HEK293 (cell line): ENCODE results near the gene RBM10.

Experiments used
- BCL11B ChIP-seq: fragments of 450-650 bp; formaldehyde crosslinking; IDR thresholded peaks from 2 replicates; pipeline ENCODE4 v1.5.1; 2016; ENCODE audit warnings: low read depth, missing biosample characterization, missing genetic modification characterization
- GLIS2 ChIP-seq: fragments of 450-650 bp; formaldehyde crosslinking; IDR thresholded peaks from 2 replicates; pipeline ENCODE4 v1.5.1; 2016; ENCODE audit warnings: missing biosample characterization, missing genetic modification characterization
- HOXA7 ChIP-seq: sonication (generic); formaldehyde crosslinking; IDR thresholded peaks from 2 replicates; pipeline ENCODE4 v1.8.1; 2022; ENCODE audit warnings: missing genetic modification reagents, borderline replicate concordance
- HOXD13 ChIP-seq: sonication (generic); formaldehyde crosslinking; IDR thresholded peaks from 2 replicates; pipeline ENCODE4 v1.8.0; 2022; ENCODE audit warnings: missing genetic modification reagents, borderline replicate concordance
- KLF16 ChIP-seq: fragments of 450-650 bp; formaldehyde crosslinking; IDR thresholded peaks from 2 replicates; pipeline ENCODE4 v1.5.1; 2017; ENCODE audit warnings: missing biosample characterization, missing genetic modification characterization
- KLF8 ChIP-seq: fragments of 450-650 bp; formaldehyde crosslinking; IDR thresholded peaks from 2 replicates; pipeline ENCODE4 v1.5.1; 2016; ENCODE audit warnings: missing biosample characterization, missing genetic modification characterization
- TCF7L2 ChIP-seq: IDR thresholded peaks from 2 replicates; pipeline ENCODE4 v1.6.1; 2011; ENCODE audit warnings: low read depth, mild to moderate bottlenecking, inconsistent platforms, low read length, moderate library complexity, borderline replicate concordance
- ZBTB1 ChIP-seq: fragments of 450-650 bp; formaldehyde crosslinking; IDR thresholded peaks from 2 replicates; pipeline ENCODE4 v1.5.1; 2016; ENCODE audit warnings: missing biosample characterization, missing genetic modification characterization
- ZBTB48 ChIP-seq: fragments of 450-650 bp; formaldehyde crosslinking; IDR thresholded peaks from 2 replicates; pipeline ENCODE4 v1.5.1; 2016; ENCODE audit warnings: missing biosample characterization, missing genetic modification characterization
- ZEB2 ChIP-seq: fragments of 450-650 bp; formaldehyde crosslinking; IDR thresholded peaks from 2 replicates; pipeline ENCODE4 v1.5.1; 2016; ENCODE audit warnings: missing biosample characterization, missing genetic modification characterization
- ZFP69B ChIP-seq: fragments of 450-650 bp; formaldehyde crosslinking; IDR thresholded peaks from 2 replicates; pipeline ENCODE4 v1.5.1; 2016; ENCODE audit warnings: missing biosample characterization, missing genetic modification characterization
- ZNF121 ChIP-seq: fragments of 450-650 bp; formaldehyde crosslinking; IDR thresholded peaks from 2 replicates; pipeline ENCODE4 v1.5.1; 2016; ENCODE audit warnings: missing biosample characterization, missing genetic modification characterization
- ZNF133 ChIP-seq: fragments of 450-650 bp; formaldehyde crosslinking; IDR thresholded peaks from 2 replicates; pipeline ENCODE4 v1.5.1; 2016; ENCODE audit warnings: missing biosample characterization, missing genetic modification characterization
- ZNF2 ChIP-seq: fragments of 450-650 bp; formaldehyde crosslinking; IDR thresholded peaks from 2 replicates; pipeline ENCODE4 v1.5.1; 2016; ENCODE audit warnings: missing biosample characterization, missing genetic modification characterization
- ZNF23 ChIP-seq: fragments of 450-650 bp; formaldehyde crosslinking; IDR thresholded peaks from 2 replicates; pipeline ENCODE4 v1.5.1; 2016; ENCODE audit warnings: missing biosample characterization, missing genetic modification characterization, borderline replicate concordance
- ZNF335 ChIP-seq: fragments of 450-650 bp; formaldehyde crosslinking; conservative IDR thresholded peaks from 2 replicates; pipeline ENCODE4 v1.5.1; 2016; ENCODE audit warnings: missing biosample characterization, missing genetic modification characterization
- ZNF530 ChIP-seq: fragments of 450-650 bp; formaldehyde crosslinking; IDR thresholded peaks from 2 replicates; pipeline ENCODE4 v1.5.1; 2016; ENCODE audit warnings: low read depth, missing biosample characterization, missing genetic modification characterization
- ZNF571 ChIP-seq: fragments of 450-650 bp; formaldehyde crosslinking; IDR thresholded peaks from 2 replicates; pipeline ENCODE4 v1.5.0; 2017; ENCODE audit warnings: missing biosample characterization, missing genetic modification characterization
- ZNF585B ChIP-seq: fragments of 450-650 bp; formaldehyde crosslinking; IDR thresholded peaks from 2 replicates; pipeline ENCODE4 v1.5.1; 2016; ENCODE audit warnings: missing biosample characterization, missing genetic modification characterization
- ZNF600 ChIP-seq: fragments of 450-650 bp; formaldehyde crosslinking; IDR thresholded peaks from 2 replicates; pipeline ENCODE4 v1.5.1; 2016; ENCODE audit warnings: missing biosample characterization, missing genetic modification characterization
- ZNF623 ChIP-seq: fragments of 450-650 bp; formaldehyde crosslinking; IDR thresholded peaks from 2 replicates; pipeline ENCODE4 v1.5.1; 2016; ENCODE audit warnings: missing biosample characterization, missing genetic modification characterization
- TF ChIP-seq, protein P1 (sequence below): fragments of 450-650 bp; formaldehyde crosslinking; IDR thresholded peaks from 2 replicates; pipeline ENCODE4 v1.5.1; 2016; ENCODE audit warnings: missing biosample characterization, missing genetic modification characterization, borderline replicate concordance
- TF ChIP-seq, protein P2 (sequence below): fragments of 450-650 bp; formaldehyde crosslinking; IDR thresholded peaks from 2 replicates; pipeline ENCODE4 v1.5.1; 2016; ENCODE audit warnings: missing biosample characterization, missing genetic modification characterization
- TF ChIP-seq, protein P3 (sequence below): fragments of 450-650 bp; formaldehyde crosslinking; IDR thresholded peaks from 2 replicates; pipeline ENCODE4 v1.5.1; 2017; ENCODE audit warnings: missing biosample characterization, missing genetic modification characterization
- TF ChIP-seq, protein P4 (sequence below): fragments of 450-650 bp; formaldehyde crosslinking; IDR thresholded peaks from 2 replicates; pipeline ENCODE4 v1.5.1; 2016; ENCODE audit warnings: missing biosample characterization, missing genetic modification characterization
- TF ChIP-seq, protein P5 (sequence below): fragments of 450-650 bp; formaldehyde crosslinking; IDR thresholded peaks from 2 replicates; pipeline ENCODE4 v1.5.1; 2017; ENCODE audit warnings: missing biosample characterization, missing genetic modification characterization
- TF ChIP-seq, protein P6 (sequence below): fragments of 450-650 bp; formaldehyde crosslinking; IDR thresholded peaks from 2 replicates; pipeline ENCODE4 v1.5.1; 2016; ENCODE audit warnings: missing biosample characterization, missing genetic modification characterization

Gene RBM10

DNA sequence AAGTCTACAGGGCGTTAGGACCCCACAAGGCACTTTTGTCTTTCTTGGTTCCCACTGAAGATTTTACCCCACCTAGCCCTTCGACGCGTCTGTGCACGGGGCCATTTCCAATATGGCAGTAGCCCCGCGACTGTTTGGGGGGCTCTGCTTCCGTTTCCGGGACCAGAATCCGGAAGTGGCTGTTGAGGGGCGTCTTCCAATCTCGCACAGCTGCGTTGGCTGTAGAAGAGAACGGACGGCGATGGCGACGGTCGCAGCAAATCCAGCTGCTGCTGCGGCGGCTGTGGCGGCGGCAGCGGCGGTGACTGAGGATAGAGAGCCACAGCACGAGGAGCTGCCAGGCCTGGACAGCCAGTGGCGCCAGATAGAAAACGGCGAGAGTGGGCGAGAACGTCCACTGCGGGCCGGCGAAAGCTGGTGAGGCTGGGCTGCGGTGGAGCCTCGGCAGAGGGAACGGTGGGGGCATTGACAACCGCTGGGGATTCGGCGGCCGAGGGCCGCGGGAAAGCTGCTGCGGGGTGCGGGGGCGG lies 87.8 kb downstream of the RBM10 start, which contains the start of gene USP11 (continued):
- TF ChIP-seq, protein P1, sequence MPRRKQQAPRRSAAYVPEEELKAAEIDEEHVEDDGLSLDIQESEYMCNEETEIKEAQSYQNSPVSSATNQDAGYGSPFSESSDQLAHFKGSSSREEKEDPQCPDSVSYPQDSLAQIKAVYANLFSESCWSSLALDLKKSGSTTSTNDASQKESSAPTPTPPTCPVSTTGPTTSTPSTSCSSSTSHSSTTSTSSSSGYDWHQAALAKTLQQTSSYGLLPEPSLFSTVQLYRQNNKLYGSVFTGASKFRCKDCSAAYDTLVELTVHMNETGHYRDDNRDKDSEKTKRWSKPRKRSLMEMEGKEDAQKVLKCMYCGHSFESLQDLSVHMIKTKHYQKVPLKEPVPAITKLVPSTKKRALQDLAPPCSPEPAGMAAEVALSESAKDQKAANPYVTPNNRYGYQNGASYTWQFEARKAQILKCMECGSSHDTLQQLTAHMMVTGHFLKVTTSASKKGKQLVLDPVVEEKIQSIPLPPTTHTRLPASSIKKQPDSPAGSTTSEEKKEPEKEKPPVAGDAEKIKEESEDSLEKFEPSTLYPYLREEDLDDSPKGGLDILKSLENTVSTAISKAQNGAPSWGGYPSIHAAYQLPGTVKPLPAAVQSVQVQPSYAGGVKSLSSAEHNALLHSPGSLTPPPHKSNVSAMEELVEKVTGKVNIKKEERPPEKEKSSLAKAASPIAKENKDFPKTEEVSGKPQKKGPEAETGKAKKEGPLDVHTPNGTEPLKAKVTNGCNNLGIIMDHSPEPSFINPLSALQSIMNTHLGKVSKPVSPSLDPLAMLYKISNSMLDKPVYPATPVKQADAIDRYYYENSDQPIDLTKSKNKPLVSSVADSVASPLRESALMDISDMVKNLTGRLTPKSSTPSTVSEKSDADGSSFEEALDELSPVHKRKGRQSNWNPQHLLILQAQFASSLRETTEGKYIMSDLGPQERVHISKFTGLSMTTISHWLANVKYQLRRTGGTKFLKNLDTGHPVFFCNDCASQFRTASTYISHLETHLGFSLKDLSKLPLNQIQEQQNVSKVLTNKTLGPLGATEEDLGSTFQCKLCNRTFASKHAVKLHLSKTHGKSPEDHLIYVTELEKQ (tag by site-specific recombination): no peak
- 0 out of 2 replicates have a peak, but pooled peaks have one; percentile 61 for TF ChIP-seq GLIS2 (tag by site-specific recombination)
- TF ChIP-seq ZNF623 (tag by site-specific recombination): no peak
- TF ChIP-seq, protein P2, sequence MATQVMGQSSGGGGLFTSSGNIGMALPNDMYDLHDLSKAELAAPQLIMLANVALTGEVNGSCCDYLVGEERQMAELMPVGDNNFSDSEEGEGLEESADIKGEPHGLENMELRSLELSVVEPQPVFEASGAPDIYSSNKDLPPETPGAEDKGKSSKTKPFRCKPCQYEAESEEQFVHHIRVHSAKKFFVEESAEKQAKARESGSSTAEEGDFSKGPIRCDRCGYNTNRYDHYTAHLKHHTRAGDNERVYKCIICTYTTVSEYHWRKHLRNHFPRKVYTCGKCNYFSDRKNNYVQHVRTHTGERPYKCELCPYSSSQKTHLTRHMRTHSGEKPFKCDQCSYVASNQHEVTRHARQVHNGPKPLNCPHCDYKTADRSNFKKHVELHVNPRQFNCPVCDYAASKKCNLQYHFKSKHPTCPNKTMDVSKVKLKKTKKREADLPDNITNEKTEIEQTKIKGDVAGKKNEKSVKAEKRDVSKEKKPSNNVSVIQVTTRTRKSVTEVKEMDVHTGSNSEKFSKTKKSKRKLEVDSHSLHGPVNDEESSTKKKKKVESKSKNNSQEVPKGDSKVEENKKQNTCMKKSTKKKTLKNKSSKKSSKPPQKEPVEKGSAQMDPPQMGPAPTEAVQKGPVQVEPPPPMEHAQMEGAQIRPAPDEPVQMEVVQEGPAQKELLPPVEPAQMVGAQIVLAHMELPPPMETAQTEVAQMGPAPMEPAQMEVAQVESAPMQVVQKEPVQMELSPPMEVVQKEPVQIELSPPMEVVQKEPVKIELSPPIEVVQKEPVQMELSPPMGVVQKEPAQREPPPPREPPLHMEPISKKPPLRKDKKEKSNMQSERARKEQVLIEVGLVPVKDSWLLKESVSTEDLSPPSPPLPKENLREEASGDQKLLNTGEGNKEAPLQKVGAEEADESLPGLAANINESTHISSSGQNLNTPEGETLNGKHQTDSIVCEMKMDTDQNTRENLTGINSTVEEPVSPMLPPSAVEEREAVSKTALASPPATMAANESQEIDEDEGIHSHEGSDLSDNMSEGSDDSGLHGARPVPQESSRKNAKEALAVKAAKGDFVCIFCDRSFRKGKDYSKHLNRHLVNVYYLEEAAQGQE (tag by site-specific recombination): peak; percentile 33; the same call in 1 of the 2 replicates
- TF ChIP-seq ZNF335 (tag by site-specific recombination): peak; percentile 64
- no peak for TF ChIP-seq ZNF571 (tag by site-specific recombination)
- TF ChIP-seq, protein P3, sequence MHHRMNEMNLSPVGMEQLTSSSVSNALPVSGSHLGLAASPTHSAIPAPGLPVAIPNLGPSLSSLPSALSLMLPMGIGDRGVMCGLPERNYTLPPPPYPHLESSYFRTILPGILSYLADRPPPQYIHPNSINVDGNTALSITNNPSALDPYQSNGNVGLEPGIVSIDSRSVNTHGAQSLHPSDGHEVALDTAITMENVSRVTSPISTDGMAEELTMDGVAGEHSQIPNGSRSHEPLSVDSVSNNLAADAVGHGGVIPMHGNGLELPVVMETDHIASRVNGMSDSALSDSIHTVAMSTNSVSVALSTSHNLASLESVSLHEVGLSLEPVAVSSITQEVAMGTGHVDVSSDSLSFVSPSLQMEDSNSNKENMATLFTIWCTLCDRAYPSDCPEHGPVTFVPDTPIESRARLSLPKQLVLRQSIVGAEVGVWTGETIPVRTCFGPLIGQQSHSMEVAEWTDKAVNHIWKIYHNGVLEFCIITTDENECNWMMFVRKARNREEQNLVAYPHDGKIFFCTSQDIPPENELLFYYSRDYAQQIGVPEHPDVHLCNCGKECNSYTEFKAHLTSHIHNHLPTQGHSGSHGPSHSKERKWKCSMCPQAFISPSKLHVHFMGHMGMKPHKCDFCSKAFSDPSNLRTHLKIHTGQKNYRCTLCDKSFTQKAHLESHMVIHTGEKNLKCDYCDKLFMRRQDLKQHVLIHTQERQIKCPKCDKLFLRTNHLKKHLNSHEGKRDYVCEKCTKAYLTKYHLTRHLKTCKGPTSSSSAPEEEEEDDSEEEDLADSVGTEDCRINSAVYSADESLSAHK (tag by site-specific recombination): 0 out of 2 replicates have a peak, but pooled peaks have one; percentile 27
- TF ChIP-seq ZNF23 (tag by site-specific recombination): no peak
- TF ChIP-seq HOXD13: no peak
- TF ChIP-seq ZNF600: 0 out of 2 replicates have a peak, but pooled peaks have one; percentile 82
- TF ChIP-seq HOXA7 (CRISPR knock-in tag): no peak
- no peak for TF ChIP-seq ZNF133 (tag by site-specific recombination)
- no peak for TF ChIP-seq TCF7L2
- TF ChIP-seq ZNF121 (tag by site-specific recombination): no peak
- no peak for TF ChIP-seq ZBTB48 (tag by site-specific recombination)
- TF ChIP-seq, protein P4, sequence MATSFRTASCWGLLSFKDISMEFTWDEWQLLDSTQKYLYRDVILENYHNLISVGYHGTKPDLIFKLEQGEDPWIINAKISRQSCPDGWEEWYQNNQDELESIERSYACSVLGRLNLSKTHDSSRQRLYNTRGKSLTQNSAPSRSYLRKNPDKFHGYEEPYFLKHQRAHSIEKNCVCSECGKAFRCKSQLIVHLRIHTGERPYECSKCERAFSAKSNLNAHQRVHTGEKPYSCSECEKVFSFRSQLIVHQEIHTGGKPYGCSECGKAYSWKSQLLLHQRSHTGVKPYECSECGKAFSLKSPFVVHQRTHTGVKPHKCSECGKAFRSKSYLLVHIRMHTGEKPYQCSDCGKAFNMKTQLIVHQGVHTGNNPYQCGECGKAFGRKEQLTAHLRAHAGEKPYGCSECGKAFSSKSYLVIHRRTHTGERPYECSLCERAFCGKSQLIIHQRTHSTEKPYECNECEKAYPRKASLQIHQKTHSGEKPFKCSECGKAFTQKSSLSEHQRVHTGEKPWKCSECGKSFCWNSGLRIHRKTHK (tag by site-specific recombination): no peak
- no peak for TF ChIP-seq ZEB2 (tag by site-specific recombination)
- TF ChIP-seq KLF8 (tag by site-specific recombination): peak; percentile 60
- TF ChIP-seq ZNF585B (tag by site-specific recombination): no peak
- TF ChIP-seq, protein P5, sequence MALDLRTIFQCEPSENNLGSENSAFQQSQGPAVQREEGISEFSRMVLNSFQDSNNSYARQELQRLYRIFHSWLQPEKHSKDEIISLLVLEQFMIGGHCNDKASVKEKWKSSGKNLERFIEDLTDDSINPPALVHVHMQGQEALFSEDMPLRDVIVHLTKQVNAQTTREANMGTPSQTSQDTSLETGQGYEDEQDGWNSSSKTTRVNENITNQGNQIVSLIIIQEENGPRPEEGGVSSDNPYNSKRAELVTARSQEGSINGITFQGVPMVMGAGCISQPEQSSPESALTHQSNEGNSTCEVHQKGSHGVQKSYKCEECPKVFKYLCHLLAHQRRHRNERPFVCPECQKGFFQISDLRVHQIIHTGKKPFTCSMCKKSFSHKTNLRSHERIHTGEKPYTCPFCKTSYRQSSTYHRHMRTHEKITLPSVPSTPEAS (tag by site-specific recombination): 0 out of 2 replicates have a peak, but pooled peaks have one; percentile 12
- peak; percentile 79 for TF ChIP-seq KLF16
- no peak for TF ChIP-seq ZNF530
- TF ChIP-seq, protein P6, sequence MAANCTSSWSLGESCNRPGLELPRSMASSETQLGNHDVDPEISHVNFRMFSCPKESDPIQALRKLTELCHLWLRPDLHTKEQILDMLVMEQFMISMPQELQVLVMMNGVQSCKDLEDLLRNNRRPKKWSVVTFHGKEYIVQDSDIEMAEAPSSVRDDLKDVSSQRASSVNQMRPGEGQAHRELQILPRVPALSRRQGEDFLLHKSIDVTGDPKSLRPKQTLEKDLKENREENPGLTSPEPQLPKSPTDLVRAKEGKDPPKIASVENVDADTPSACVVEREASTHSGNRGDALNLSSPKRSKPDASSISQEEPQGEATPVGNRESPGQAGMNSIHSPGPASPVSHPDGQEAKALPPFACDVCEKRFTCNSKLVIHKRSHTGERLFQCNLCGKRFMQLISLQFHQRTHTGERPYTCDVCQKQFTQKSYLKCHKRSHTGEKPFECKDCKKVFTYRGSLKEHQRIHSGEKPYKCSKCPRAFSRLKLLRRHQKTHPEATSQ (tag by site-specific recombination): no peak
- TF ChIP-seq BCL11B (tag by site-specific recombination): no peak
- peak; percentile 76 for TF ChIP-seq ZNF2 (tag by site-specific recombination)
- peak; percentile 9; the same call in 1 of the 2 replicates for TF ChIP-seq ZFP69B (tag by site-specific recombination)
- TF ChIP-seq ZBTB1 (tag by site-specific recombination): no peak
